GM18517 (cell line): Measurements from ENCODE around the gene OR2AT4.
"Not testable (repeated sequence)": the region's sequence is repeated elsewhere in the genome, so short reads cannot be mapped to it uniquely, and the experiment has no call there.

ENCODE experiments used
- ATAC-seq: cut with Tn5 transposase; IDR thresholded peaks from one replicate; pipeline ENCODE4 v1.9.1; 2021; ENCODE audit warnings: mild to moderate bottlenecking, moderate library complexity; ENCODE audit not compliant: unreplicated experiment

OR2AT4 gene

DNA sequence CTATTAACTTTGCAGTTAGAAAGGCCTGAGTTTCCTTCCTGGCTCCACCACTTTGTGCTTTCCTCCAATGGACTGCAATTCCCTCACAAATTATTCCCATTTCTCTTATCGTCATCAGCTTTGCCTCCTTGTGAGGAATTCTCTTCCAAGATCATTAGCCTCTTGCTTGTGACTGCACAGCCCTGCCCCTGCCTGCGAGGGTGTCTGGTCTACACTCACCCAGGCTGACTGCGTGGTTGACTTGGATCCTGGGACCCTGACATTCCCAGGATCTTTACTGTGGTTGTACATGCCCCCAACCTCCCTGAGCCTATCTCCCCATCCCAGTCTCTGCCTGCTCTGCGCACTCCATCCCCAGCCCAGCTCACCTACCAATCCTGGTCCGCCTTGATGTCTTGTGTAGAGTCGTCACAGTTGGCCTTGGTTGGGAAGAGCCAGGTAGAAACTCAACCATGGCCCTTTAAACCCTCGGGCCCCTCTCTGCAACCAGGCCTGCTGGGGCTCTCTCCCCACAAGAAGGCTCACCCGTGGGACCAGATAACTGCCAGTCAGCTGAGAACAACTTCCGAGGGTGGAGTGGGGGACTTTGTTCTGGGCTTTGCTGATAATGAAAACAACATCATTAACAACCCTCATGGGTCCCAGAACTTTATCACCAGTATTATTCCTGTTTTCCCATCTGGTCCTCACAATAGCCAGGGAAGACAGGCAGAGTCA, at the start of gene OR2AT4:
OR2AT4 (minus strand) TSS at position 421 of the 717 bp plus-strand sequence.
- ATAC-seq, result no peak

DNA sequence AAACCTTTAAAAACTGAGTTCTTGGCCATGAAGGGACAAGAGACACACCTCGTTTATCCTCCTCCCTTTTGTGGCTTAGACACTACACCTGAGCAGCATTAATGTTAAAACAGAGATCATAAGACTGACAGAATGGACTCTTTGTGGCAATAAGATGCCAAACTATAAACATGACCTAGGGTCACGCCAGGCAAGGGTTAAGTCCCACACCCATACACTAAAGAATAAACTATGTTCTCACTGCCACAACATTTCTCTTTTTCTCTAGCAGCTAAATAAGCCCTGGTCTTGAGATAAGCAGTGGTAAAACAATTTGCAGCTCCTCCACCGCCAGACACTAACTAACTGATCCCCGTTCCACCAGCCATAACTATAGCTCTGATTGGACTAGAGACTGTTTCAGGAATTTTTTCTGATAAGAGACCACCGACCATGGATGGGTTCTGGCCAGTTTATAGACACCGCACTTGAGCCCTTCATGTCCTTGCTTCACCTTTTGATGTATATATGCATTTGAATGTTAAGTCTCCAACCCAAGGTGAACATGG, 49.4 kb upstream of the OR2AT4 start:
- no peak for ATAC-seq

DNA sequence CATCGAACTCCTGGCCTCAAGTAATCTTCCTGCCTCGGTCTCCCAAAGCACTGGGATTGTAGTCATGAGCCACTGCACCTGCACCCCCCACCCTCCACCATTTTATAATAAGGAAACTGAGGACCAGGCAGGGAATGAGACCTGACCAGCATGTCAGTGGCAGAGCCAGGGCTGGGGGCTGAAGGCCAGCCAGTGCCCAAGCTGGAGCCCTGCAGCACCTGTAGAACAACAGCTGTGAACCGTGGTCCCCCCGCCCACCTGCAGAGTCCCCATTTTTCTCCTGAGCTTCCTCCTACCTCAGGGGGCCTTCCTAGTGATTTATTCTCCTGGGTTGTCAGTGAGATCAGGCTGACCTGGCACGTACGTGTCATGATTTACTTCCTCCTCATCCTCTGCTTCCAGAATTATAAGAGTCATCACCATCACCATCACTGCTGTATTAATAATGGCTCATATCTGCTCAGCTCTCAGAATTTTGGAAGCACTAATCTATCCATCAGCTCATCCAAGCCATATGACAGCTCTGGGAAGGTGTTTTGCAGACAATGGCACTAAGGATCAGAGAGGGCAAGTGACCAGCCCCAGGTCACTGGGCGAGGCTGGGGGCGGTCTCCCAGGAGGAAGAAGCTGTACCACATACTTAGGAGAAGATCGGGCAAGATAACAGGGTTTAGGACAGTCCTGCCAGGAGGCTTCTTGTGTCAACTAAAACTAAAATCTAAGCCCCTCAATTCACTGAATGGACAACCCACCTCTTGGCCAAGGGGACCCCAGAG, 48.7 kb upstream of the OR2AT4 start:
- no peak for ATAC-seq

DNA sequence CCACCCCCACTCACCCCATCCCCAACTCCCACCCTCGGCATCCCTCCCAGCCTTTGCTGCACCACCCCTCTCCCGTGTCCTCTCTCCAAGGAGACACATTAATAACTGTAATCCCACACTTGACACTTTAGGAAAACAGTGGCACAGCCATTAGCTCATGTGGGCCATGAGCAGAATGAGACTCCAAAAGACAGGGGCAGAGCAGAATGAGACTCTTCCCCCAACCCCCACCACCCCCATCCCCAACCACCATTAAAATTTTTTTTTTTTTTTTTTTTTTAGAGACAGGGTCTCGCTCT, 48.0 kb upstream of the OR2AT4 start:
- no peak for ATAC-seq

DNA sequence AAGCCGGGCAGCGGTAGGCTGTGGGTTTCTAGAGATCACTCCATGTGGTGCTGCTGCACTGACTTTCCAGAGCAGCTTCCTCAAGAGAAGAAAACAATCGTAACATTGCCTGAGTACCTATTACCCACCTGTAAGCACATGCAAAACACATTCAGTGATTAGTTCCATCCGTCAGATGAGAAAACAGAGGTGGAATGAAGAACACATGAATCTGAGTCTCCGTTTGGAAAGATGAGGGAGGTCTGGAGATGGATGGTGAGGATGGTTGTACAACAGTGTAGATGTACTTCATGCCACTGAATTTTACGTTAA, 46.7 kb upstream of the OR2AT4 start:
- no peak for ATAC-seq

DNA sequence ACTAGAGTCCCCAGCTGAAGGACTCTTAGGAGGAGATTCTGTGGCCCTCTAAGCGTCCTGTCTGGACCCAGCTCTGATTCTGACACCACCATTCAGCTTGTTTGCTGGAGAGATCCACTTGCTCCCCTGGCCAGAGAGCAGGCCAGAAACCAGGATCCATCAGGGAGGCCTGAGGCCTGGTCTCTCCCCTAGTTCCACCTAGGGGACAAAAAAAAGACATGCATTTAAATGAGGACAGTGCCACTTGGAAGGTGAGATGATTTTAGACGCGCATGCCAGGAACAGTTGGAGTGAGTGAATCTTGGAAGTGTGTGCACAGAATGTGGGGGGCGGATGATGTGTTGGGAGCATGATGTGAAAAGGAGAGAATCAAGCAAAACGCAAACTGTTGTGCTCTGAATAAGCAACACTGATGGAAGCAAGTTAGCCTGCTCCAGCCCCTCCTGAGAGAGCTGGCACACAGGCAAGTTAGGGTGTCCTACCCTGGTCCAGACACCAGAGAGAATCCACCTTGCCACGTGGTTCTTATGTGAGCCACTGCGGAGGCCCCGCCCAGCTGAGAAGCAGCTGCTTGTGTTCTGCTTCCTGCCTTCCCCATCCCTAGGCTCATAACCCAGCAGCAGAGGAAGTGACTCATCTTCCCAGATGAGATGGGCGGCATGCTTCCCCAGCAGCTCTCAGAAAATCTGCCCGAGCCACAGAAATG, 46.2 kb upstream of the OR2AT4 start:
- no peak for ATAC-seq

DNA sequence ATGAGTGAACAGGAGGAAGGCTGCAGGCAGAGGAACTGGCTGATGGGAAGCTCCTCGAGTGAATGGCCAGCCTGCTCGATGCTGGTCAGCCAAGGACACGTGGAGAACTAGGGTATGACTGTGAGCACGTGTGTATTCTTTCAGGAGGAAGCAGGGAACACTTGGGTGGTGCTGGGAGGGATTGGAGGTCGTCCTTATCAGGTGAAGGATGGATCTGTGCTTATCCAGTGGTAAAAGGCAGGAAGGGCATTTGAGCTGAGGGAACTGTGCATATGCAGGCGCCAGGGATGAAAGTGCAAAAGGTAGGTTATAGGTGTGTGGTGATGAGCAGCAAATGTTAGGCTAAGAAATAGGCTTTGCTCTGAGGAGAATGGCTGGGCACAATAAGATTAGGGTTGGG, 44.5 kb upstream of the OR2AT4 start:
- ATAC-seq, result no peak

DNA sequence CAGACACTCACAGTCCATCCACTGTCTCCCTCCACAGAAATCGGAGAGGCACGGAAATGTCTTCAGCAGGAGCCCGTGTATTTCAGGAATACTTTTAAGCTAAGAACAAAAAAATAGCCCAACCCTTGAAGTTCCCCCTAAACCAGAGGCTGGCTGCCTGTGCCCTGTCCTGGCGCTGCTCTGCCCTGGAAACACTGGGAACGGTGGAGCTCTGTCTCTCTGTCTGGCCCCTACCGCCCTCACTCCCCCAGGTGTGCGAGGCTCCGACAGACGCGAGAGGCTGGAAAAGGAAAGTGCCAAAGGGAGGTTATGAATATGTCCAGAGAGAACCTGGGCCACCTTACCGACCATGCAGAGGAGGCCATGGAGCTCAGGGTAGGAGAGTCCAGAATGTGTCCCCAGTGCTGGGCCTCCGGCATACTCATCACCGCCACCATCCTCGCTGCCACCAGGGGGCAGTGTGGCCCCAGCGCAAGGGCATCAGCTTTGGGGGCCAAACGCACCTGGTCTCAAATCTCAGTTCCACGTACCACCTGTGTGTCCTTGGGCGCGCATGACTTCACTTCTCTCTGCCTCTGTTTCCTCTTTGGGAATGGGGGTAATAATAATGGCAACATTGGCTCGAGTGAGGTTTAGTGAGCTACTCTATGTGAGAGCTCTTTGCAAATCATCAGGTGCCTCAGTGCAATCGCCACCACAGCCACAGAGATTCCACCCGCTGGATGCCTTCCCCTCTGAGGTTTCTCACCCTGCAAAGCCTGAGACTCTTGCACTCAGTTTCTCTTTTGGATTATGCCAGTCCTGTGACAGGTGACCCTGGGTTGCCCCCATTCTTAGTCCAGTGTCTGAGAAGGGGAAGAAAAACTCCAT, 43.8 kb upstream of the OR2AT4 start:
- ATAC-seq, result peak; percentile 61

DNA sequence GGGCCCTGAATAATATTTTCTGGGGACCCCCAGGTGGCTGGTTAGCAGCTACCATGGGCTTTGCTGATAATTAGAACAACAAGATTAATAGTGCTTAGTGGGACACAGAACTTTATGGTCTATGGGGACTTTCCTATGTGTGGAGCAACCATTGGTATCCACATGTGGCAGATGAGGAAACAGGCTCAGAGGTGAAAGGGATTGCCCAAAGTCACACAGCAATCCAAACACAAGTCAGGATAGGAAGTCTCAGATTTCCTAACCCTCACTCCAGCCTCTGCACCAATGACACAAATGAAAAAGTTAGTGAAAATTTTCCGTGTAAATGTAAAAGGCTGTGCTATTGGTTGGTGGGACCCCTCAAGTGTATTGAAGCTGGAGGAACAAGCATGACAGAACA, 39.0 kb upstream of the OR2AT4 start:
- ATAC-seq, result no peak

DNA sequence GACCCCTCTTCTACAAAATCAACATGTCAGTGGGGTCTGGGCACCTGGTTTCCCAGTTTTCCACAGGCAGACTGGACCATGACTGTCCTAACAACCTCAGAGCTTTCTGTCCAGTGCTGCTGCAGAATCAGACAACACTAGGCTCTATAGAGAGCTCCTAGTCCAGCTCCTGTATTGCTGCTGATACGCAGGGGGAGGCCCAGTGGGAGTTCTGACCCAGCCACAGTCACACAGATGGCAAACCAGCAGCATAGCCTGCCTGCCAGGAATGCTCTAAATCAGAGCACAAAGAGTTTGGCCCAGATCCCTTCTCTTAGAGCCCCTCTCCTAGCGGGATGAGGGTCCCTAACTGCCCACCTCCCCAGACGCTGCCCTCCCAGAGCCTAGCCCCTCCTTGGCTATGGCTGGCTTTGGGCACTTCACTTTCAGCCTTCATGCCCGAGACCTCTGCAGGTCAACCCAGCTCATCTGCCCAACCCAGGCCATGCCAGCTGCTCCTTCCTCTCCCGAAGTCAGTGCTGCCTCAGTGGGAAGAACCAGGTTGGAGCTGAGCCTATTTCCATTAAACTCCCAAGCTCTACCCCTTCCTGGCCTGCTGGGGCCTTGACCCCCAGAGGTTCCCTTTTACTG, 38.5 kb upstream of the OR2AT4 start:
- no peak for ATAC-seq

DNA sequence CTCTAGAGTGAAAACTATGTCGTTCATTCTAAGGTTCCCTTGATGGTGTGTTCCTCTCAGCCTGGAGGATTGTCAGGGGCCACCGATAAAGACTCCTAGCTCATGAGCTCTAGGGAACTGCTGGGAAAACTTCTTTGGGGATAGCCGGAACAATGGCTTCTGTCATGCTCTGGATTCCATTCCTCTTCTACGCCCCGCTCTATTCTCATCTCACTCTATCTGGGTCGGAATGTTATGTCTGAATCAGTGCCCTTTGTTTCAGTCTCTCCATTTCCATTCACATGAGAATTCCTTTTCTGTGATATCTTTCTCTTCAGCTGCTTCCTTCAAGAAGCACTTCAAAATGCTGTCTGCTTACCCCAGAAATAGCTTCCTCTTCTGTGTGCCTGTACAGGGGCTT, 37.3 kb upstream of the OR2AT4 start:
- ATAC-seq, result no peak

DNA sequence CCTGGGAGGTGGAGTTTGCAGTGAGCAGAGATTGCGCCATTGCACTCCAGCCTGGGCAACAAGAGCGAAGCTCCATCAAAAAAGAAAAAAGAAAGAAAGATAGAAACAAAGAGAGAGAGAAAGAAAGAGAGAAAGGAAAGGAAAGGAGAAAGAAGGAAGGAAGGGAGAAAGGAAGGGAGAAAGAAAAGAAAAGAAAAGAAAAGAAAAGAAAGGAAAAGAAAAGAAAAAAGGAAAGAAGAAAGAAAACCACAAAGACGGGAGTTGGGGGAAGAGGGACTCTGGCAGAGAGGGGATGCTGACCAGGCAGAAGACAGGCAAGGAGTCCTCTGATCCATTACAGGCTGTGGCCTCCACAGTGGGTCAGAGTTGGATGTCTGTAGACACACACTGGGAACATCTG, 35.4 kb upstream of the OR2AT4 start:
- no peak for ATAC-seq

DNA sequence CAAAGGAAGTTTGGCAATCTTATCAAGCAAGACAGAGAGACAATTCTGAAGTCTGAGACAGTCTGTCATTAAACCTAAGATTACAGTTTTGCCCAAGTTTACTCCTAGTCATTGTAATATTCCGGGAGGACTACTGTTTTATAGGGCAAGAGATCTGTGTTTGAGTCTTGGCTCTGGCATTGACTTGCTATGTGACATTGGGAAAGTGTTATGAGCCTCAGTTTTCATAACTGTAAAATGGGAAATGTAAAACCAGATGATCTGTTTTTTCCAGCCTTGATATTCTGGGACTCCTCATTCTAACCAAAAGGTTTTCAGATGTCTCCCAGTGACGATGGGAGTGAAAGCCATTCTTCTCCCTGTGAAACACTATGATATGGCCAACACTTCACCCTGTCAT, 29.9 kb upstream of the OR2AT4 start:
- no peak for ATAC-seq

DNA sequence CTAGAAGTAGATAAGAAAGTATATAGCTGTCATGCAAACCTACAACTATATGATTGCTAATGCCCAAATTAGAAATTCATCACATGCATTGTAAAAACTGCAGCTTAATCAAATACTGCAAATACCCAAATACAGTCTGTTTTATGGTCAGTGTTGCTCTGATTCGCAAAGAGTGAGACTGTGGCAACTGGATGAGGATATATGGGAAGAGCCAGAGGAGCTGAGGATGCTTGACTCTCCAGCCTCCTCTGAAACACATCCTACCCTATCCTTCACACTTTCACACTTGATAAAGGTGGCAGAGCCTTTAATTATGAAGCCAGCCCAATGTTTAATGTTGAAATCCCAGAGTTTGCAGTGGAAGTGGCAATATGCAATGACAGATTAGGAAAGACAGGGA, 21.9 kb upstream of the OR2AT4 start:
- ATAC-seq, result no peak

DNA sequence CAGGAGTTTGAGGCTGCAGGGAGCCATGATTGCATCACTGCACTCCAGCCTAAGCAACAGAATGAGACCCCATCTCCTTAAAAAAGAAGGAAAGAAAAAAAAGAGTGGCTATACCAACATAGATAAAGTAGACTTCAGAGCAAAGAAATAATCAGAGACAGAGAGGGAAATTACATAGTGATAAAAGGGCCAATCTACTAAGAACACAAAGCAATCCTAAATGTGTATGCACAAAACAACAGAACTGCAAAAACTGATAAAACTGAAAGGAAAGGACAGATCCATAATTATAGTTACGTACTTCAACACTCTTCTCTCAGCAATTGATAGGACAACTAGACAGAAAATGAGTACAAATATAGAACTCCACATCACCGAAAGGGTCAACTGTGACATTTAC, 17.8 kb upstream of the OR2AT4 start:
- no peak for ATAC-seq

DNA sequence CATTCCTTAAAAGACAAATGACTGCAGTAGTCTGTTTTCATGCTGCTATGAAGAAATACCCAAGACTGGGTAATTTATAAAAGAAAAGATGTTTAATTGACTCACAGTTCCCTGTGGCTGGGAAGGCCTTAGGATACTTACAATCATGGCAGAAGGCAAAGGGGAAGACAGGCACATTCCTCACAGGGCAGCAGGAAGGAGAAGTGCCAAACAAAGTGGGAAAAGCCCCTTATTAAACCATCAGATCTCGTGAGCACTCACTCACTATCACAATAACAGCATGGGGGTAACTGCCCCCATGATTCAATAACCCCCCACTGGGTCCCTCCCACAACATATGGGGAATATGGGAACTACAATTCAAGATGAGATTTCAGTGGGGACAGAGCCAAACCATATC, 16.4 kb upstream of the OR2AT4 start:
- no peak for ATAC-seq

DNA sequence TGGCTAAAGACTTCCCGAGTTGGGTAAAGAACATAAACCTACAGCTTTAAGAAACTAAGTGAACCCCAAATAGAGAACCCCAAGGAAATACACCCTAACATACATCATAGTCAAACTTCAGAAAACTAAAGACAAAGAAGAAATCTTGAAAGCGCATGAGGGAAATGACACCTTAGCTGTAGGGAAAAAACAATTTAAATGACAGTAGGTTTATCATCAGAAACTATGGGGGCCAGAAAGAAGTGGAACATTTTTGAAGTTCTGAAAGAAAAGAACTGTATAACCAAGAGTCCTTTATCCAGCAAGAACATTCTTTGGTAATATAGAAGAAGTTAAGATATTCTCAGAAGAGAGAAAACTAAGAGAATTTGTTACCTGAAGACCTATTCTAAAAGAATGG, 15.5 kb upstream of the OR2AT4 start:
- ATAC-seq, result no peak

DNA sequence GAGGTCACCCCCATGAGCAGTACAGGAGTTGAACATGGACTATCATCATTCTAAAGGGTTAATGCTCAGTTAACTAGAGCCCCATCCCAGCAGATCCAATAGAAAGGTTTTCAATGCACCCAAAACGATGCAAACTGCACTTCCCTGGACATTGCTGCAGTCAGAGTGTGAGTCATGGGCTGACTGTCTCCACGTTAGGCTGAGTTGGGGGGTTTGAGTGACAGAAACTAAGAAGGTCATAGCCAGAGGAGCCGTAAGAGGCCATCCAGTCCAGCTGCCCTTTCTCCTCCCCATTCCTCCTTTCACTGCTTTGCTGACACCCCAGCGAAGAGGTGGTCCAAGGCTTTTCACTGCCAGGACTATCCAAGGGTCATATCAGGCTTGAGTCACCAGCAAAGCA, 10.5 kb upstream of the OR2AT4 start:
- no peak for ATAC-seq

DNA sequence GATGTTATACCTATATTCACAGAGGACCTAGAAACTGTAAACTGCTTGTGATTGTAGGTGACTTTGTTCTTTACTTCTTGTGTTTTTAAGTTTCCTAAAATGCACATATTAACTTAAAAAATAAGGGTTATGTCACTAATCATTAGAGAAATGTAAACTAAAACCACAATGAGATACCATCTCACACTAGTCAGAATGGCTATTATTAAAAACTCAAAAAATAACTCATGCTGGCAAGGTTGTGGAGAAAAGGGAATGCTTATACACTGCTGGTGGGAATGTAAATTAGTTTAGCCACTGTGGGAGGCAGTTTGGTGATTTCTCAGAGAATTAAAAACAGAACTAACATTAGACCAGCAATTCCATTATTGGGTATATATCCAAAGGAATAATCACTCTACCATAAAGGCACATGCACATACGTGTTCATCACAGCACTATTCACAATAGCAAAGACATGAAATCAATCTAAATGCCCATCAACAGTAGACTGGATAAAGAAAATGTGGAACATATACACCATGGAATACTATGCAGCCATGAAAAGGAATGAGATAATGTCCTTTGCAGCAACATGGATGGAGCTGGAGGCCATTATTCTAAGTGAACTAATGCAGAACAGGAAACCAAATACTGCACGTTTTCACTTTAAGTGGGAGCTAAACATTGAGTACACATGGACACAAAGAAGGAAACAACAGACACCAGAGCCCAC, 9.4 kb upstream of the OR2AT4 start:
- ATAC-seq, result not testable (repeated sequence)

DNA sequence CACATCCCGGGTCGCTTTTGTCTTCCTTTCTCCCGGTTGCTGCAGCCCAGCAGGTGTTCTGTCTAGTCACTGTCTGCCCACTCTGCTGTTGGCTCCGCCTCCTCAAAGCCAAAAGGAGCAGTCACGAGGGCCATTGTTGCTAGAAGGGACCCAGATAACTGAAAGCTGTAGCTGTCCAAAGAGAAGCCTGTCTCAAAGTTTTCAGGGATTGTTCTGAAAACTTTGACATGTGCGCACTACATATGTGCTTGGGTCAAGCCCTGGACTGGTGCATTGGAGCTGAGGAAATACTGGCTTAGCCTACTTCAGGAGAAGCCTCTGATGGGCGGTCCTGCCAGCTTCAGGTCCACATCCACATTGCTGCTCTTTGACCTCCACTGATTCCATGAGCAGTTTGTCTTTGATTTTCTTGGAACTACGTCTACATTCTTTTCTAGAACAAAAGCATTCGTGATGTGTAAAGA, 8.8 kb upstream of the OR2AT4 start:
- no peak for ATAC-seq
